HepG2 (cell line): ENCODE data around the gene TMEM145. TPM values are rescaled to one million over a fixed set of nuclear protein-coding genes. Genes with fewer than 3 reads are reported as not detected.

Experiments
- ATAC-seq: fragments of 200-7000 bp; cut with Tn5 transposase; 3 replicates; pipeline ENCODE4 v1.9.1; 2020; ENCODE audit warnings: mild to moderate bottlenecking, moderate library complexity
- BruUV-seq: library from RNA; stranded (reverse); fragments of 400-500 nt; replicated peaks from 2 replicates; lab custom pipeline; 2021; lab: Mats Ljungman, UMichigan
- CTCF ChIA-PET: fragments of 300-600 bp; formaldehyde crosslinking; extraction: SDS; loops from one replicate; lab custom pipeline; 2021; ENCODE audit warnings: low total read pairs, inconsistent platforms, low intra/inter-chr PET ratio; lab: Yijun Ruan, JAX
- POLR2A ChIA-PET: fragments of 350-600 bp; sonication (Branson Sonifier 250); formaldehyde crosslinking; loops from one replicate; lab custom pipeline; 2020; ENCODE audit warnings: antibody characterized with exemption, inconsistent platforms; lab: Yijun Ruan, JAX
- DNase-seq: peaks from one replicate; pipeline ENCODE4 v3.0.0-alpha.2; 2015; ENCODE audit warnings: low spot score
- FAIRE-seq: peaks from 3 replicates; lab custom pipeline; 2011; peaks lifted over from hg19 to GRCh38; lab: Jason Lieb, UNC
- H2AFZ ChIP-seq: one replicate; pipeline ENCODE4 v1.6.1; 2011; ENCODE audit warnings: low read length, inconsistent platforms
- H3K27ac ChIP-seq: fragments of 300-600 bp; 3 replicates; pipeline ENCODE4 v1.8.0; 2011; ENCODE audit warnings: mixed run types, mild to moderate bottlenecking, mixed read lengths, low read length, inconsistent platforms; ENCODE audit not compliant: insufficient read depth; ENCODE audit errors: extremely low read length
- H3K27me3 ChIP-seq, 2 experiments: fragments of 200-600 bp in 1 of 2; 2 replicates in 1 of 2; 3 replicates in 1 of 2; pipeline versions ENCODE4 v1.6.0 to v1.8.0; 2011; ENCODE audit warnings: low read length in 2 of 2, mild to moderate bottlenecking in 2 of 2, moderate library complexity in 2 of 2, inconsistent platforms in 1 of 2; ENCODE audit not compliant: insufficient read depth in 2 of 2, control insufficient read depth in 1 of 2
- H3K36me3 ChIP-seq, 2 experiments: fragments of 200-600 bp in 1 of 2; replicated peaks in 1 of 2; 2 replicates in 1 of 2; 3 replicates in 1 of 2; pipeline versions ENCODE4 v1.5.1 to v1.8.0; 2011; ENCODE audit warnings: low read length in 2 of 2, inconsistent platforms in 1 of 2; ENCODE audit not compliant: insufficient read depth in 2 of 2, control insufficient read depth in 1 of 2
- H3K4me1 ChIP-seq: 2 replicates; pipeline ENCODE4 v1.5.1; 2012; ENCODE audit warnings: low read length, inconsistent platforms; ENCODE audit not compliant: insufficient read depth
- H3K4me2 ChIP-seq: 2 replicates; pipeline ENCODE4 v1.6.0; 2011; ENCODE audit warnings: low read depth, low read length, inconsistent platforms
- H3K4me3 ChIP-seq, 3 experiments: fragments of 200-600 bp in 1 of 3; sonication (generic), shearing (Covaris generic) in 1 of 3; replicated peaks in 1 of 3; 2 replicates each; pipeline ENCODE4 v1.5.1; 2011 to 2016; ENCODE audit warnings: low read length in 3 of 3, inconsistent platforms in 2 of 3, low read depth in 2 of 3, mild to moderate bottlenecking in 2 of 3, control low read depth in 1 of 3, mixed read lengths in 1 of 3; ENCODE audit not compliant: insufficient read depth in 1 of 3
- H3K79me2 ChIP-seq: one replicate; pipeline ENCODE4 v1.6.1; 2011; ENCODE audit warnings: low read length, inconsistent platforms; ENCODE audit not compliant: insufficient read depth
- H3K9ac ChIP-seq: 2 replicates; pipeline ENCODE4 v1.6.0; 2011; ENCODE audit warnings: mild to moderate bottlenecking, low read depth, low read length, inconsistent platforms; ENCODE audit not compliant: insufficient read depth
- H3K9me3 ChIP-seq: 2 replicates; pipeline ENCODE4 v1.5.1; 2012; ENCODE audit warnings: mild to moderate bottlenecking, low read length
- H4K20me1 ChIP-seq: 2 replicates; pipeline ENCODE4 v1.6.0; 2011; ENCODE audit warnings: inconsistent platforms, mild to moderate bottlenecking, low read length, moderate library complexity; ENCODE audit not compliant: insufficient read depth
- AGO2 ChIP-seq: fragments of 200-400 bp; formaldehyde crosslinking; optimal IDR thresholded peaks from 2 replicates; pipeline ENCODE3; 2017; ENCODE audit warnings: mild to moderate bottlenecking, low read depth, low read length, moderate library complexity
- ARNT ChIP-seq: fragments of 450-650 bp; IDR thresholded peaks from 2 replicates; pipeline ENCODE4 v1.6.1; 2017
- XBP1 ChIP-seq: sonication (generic); formaldehyde crosslinking; IDR thresholded peaks from 2 replicates; pipeline ENCODE4 v1.5.0; 2020; ENCODE audit warnings: missing genetic modification reagents
- ZNF121 ChIP-seq: sonication (generic); formaldehyde crosslinking; IDR thresholded peaks from 2 replicates; pipeline ENCODE4 v1.5.0; 2020; ENCODE audit warnings: mild to moderate bottlenecking, missing genetic modification reagents
- ZNF431 ChIP-seq: sonication (generic); formaldehyde crosslinking; IDR thresholded peaks from 2 replicates; pipeline ENCODE4 v1.9.0; 2022; ENCODE audit warnings: missing genetic modification reagents, low read depth, mild to moderate bottlenecking, borderline replicate concordance
- ZSCAN22 ChIP-seq: sonication (generic); formaldehyde crosslinking; IDR thresholded peaks from 2 replicates; pipeline ENCODE4 v1.4.0; 2020; ENCODE audit warnings: mild to moderate bottlenecking, missing genetic modification reagents
- whole genome bisulfite sequencing: methylation state at CpG from one replicate; pipeline ENCODE4 v1.1.6; 2017; ENCODE audit warnings: low lambda C conversion rate; 5-methylcytosine and 5-hydroxymethylcytosine counted together
- in situ Hi-C: cut with HindIII; loops from 2 replicates; pipeline ENCODE4 v1.10.0; 2017; ENCODE audit warnings: low pct_unique_long_range_greater_than_20kb; ENCODE audit not compliant: extremely low pct_ligation_motif_present
- intact Hi-C: fragments of 100-400 bp; cut with micrococcal nuclease; formaldehyde crosslinking; loops from one replicate; pipeline ENCODE4 v1.10.0; 2022; ENCODE audit not compliant: unreplicated experiment
- polyA plus RNA-seq, 8 experiments: library from polyadenylated mRNA; depleted of rRNA in 3 of 8; stranded (reverse) in 7 of 8; unstranded in 1 of 8; fragments of >200 nt; fragmentation: Illumina TruSeq in 4 of 8; extraction: Trizol in 4 of 8; gene quantifications; 2 replicates each; pipeline versions ENCODE4 v1.2.1 to v1.2.3, GENCODE V29; 2011 to 2016; ENCODE audit warnings: low read depth in 4 of 8, missing spikeins in 1 of 8, mixed read lengths in 1 of 8; ENCODE audit not compliant: insufficient read depth in 1 of 8
- total RNA-seq, 5 experiments: library from RNA; depleted of rRNA; stranded (reverse); fragments of >200 nt; fragmentation: Illumina TruSeq; extraction: Trizol; gene quantifications; 2 replicates each; pipeline ENCODE4 v1.2.3, GENCODE V29; 2016; ENCODE audit warnings: low read depth in 1 of 5
- TF ChIP-seq, protein P1 (sequence below): sonication (generic); formaldehyde crosslinking; IDR thresholded peaks from 2 replicates; pipeline ENCODE4 v1.4.0; 2020; ENCODE audit warnings: missing genetic modification reagents

Gene TMEM145
- total and polyA plus RNA-seq, 2 of the 13 experiments (the other 11 are each of a cell fraction or from before 2014, with no cell fraction given): 0.07 to 5.1 TPM

DNA sequence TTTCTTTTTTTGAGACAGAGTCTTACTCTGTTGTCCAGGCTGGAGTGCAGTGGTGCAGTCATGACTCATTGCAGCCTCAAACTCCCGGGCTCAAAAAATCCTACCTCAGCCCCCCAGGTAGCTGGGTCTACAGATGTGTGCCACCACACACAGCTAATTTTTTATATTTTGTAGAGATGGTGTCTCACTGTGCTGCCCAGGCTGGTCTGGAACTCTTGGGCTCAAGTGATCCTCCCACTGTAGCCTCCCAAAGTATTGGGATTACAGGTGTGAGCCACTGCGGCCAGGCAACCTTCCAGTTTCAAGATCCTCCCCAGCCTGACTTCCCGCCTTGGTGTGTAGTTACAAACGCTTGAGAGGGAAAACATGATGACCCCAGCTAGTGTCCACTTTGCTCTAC lies 54.8 kb downstream of the TMEM145 start:
- no peak for FAIRE-seq
- in situ Hi-C loops: no loop called here
- POLR2A ChIA-PET: no interaction called here

DNA sequence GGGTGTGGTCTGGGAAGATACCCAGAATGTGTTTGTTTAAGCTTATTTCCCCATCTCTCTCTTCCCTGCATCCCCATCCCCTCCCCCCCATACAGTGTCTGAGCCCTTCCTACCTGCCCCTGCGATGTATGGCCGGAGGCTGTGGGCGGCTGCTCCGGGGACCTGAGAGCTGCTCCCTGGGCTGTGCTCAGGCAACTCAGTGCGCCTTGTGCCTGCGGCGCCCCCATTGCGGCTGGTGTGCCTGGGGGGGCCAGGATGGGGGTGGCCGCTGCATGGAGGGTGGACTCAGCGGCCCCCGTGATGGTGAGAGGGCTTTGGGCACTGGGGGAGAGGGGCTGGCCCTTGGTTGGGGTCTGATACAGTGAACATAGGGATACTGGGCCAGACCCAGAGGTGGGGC lies 55.3 kb downstream of the TMEM145 start:
- Histone ChIP-seq H3K9ac (no peak overlapping the region), H3K79me2 (no peaks in the 10 kb centered on the region), H3K27me3 (no peaks in the 10 kb centered on the region), H3K4me3 (no peak overlapping the region), H2AFZ (no peak overlapping the region), H3K27ac (no peak overlapping the region), H4K20me1 (no peaks in the 10 kb centered on the region), H3K4me1 (no peaks in the 10 kb centered on the region), H3K4me2 (no peak overlapping the region), H3K36me3 (peaks cover 7 to 13% of the 10 kb centered on the region in 2 experiments), H3K9me3 (peaks cover 11% of the 10 kb centered on the region)
- BruUV-seq: no TSS peak
- in situ Hi-C loops: no loop called here
- POLR2A ChIA-PET: no interaction called here
- intact Hi-C loops: no loop called here
- CTCF ChIA-PET: no interaction called here
- FAIRE-seq (no peak), DNase-seq (no peak), ATAC-seq (no peak)
- TF ChIP-seq AGO2: peak; percentile 36
- TF ChIP-seq ZSCAN22: no peak
- no peak for TF ChIP-seq ARNT
- TF ChIP-seq, protein P1, sequence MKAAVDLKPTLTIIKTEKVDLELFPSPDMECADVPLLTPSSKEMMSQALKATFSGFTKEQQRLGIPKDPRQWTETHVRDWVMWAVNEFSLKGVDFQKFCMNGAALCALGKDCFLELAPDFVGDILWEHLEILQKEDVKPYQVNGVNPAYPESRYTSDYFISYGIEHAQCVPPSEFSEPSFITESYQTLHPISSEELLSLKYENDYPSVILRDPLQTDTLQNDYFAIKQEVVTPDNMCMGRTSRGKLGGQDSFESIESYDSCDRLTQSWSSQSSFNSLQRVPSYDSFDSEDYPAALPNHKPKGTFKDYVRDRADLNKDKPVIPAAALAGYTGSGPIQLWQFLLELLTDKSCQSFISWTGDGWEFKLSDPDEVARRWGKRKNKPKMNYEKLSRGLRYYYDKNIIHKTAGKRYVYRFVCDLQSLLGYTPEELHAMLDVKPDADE (CRISPR knock-in tag): no peak
- WGBS: 96% methylated on average over 11 of the region's 11 CpGs

More for the DNA sequence above, 54.8 kb downstream of the TMEM145 start:
- CTCF ChIA-PET: no interaction called here
- no peaks in the 10 kb centered on the region for H4K20me1 ChIP-seq
- H3K4me2 ChIP-seq: no peak overlapping the region
- intact Hi-C loops: no loop called here
- H3K27me3 ChIP-seq: no peaks in the 10 kb centered on the region
- ATAC-seq (no peak), DNase-seq (no peak)
- H3K27ac ChIP-seq: no peak overlapping the region
- TF ChIP-seq ZNF121 (CRISPR knock-in tag): 0 out of 2 replicates have a peak, but pooled peaks have one; percentile 25
- no peak for TF ChIP-seq ZNF431 (CRISPR knock-in tag)
- TF ChIP-seq XBP1 (CRISPR knock-in tag): no peak
- no peaks in the 10 kb centered on the region for H3K4me1 ChIP-seq
- H3K4me3 ChIP-seq: no peak overlapping the region
- H3K9ac ChIP-seq: no peak overlapping the region
- H3K9me3 ChIP-seq: peaks cover 11% of the 10 kb centered on the region
- no peak overlapping the region for H2AFZ ChIP-seq
- BruUV-seq: no TSS peak
- peaks cover 9 to 16% of the 10 kb centered on the region in 2 experiments for H3K36me3 ChIP-seq
- 86% methylated on average over 4 of the region's 4 CpGs for WGBS
- H3K79me2 ChIP-seq: no peaks in the 10 kb centered on the region
